ENCODE results near the gene SLCO2B1. TPM values are rescaled to one million over a fixed set of nuclear protein-coding genes. Genes with fewer than 3 reads are reported as not detected.

SLCO2B1 gene
- total and polyA plus RNA-seq, 4 experiments from 2014 or later = 2.4 to 2.8 TPM; not detected in 2

DNA sequence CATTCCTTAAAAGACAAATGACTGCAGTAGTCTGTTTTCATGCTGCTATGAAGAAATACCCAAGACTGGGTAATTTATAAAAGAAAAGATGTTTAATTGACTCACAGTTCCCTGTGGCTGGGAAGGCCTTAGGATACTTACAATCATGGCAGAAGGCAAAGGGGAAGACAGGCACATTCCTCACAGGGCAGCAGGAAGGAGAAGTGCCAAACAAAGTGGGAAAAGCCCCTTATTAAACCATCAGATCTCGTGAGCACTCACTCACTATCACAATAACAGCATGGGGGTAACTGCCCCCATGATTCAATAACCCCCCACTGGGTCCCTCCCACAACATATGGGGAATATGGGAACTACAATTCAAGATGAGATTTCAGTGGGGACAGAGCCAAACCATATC, 37.9 kb upstream of the SLCO2B1 start:
- Histone ChIP-seq H3K27ac (ENCODE audit: low read depth, low read length) (no peak overlapping the region), H3K9me3 (ENCODE audit: control insufficient read depth in 1 of 2, low read length in 2 of 2) (no peaks in the 10 kb centered on the region), H3K4me3 (ENCODE audit: low read length in 2 of 2) (no peak overlapping the region), H3K27me3 (ENCODE audit: insufficient read depth, low read length) (no peaks in the 10 kb centered on the region), H3K4me1 (ENCODE audit: insufficient read depth, low read length) (no peaks in the 10 kb centered on the region), H3K36me3 (ENCODE audit: insufficient read depth, low read length) (no peaks in the 10 kb centered on the region)
- intact Hi-C loops (cut with micrococcal nuclease) = no loop called here
- ChIA-PET CTCF (ENCODE audit: partially characterized antibody) (no interaction called here), POLR2A (ENCODE audit: partially characterized antibody) (no interaction called here)
- Mint-ChIP-seq H3K36me3 (peaks cover 2 to 10% of the 10 kb centered on the region in 2 donors), H3K4me3 (no peak overlapping the region), H3K27me3 (peaks cover 14 to 15% of the 10 kb centered on the region in 2 donors), H3K9me3 (peaks cover 0 to 55% (median 31%) of the 10 kb centered on the region in 8 donors), H3K4me1 (no peaks in the 10 kb centered on the region), H3K27ac (no peak overlapping the region)
- DNase-seq = no peak

DNA sequence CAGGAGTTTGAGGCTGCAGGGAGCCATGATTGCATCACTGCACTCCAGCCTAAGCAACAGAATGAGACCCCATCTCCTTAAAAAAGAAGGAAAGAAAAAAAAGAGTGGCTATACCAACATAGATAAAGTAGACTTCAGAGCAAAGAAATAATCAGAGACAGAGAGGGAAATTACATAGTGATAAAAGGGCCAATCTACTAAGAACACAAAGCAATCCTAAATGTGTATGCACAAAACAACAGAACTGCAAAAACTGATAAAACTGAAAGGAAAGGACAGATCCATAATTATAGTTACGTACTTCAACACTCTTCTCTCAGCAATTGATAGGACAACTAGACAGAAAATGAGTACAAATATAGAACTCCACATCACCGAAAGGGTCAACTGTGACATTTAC, 36.4 kb upstream of the SLCO2B1 start:
- ChIA-PET CTCF (ENCODE audit: partially characterized antibody) (no interaction called here), POLR2A (ENCODE audit: partially characterized antibody) (no interaction called here)
- intact Hi-C loops (cut with micrococcal nuclease) = no loop called here
- no peaks in the 10 kb centered on the region for H3K36me3 ChIP-seq (ENCODE audit: insufficient read depth, low read length)
- Mint-ChIP-seq H3K9me3 (peaks cover 0 to 60% (median 32%) of the 10 kb centered on the region in 8 donors), H3K27ac (no peak overlapping the region), H3K4me3 (no peak overlapping the region), H3K27me3 (peaks cover 17 to 24% of the 10 kb centered on the region in 2 donors), H3K4me1 (no peaks in the 10 kb centered on the region), H3K36me3 (peaks cover 2 to 10% of the 10 kb centered on the region in 2 donors)
- no peak for DNase-seq
- no peaks in the 10 kb centered on the region for H3K27me3 ChIP-seq (ENCODE audit: insufficient read depth, low read length)
- no peak overlapping the region for H3K27ac ChIP-seq (ENCODE audit: low read depth, low read length)
- H3K4me3 ChIP-seq (ENCODE audit: low read length in 2 of 2) = no peak overlapping the region
- no peaks in the 10 kb centered on the region for H3K4me1 ChIP-seq (ENCODE audit: insufficient read depth, low read length)
- peaks cover 0 to 4% of the 10 kb centered on the region in 2 donors for H3K9me3 ChIP-seq (ENCODE audit: control insufficient read depth in 1 of 2, low read length in 2 of 2)

DNA sequence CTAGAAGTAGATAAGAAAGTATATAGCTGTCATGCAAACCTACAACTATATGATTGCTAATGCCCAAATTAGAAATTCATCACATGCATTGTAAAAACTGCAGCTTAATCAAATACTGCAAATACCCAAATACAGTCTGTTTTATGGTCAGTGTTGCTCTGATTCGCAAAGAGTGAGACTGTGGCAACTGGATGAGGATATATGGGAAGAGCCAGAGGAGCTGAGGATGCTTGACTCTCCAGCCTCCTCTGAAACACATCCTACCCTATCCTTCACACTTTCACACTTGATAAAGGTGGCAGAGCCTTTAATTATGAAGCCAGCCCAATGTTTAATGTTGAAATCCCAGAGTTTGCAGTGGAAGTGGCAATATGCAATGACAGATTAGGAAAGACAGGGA, 32.3 kb upstream of the SLCO2B1 start:
- Histone ChIP-seq H3K4me1 (ENCODE audit: insufficient read depth, low read length) (no peaks in the 10 kb centered on the region), H3K9me3 (ENCODE audit: control insufficient read depth in 1 of 2, low read length in 2 of 2) (peaks cover 0 to 4% of the 10 kb centered on the region in 2 donors), H3K36me3 (ENCODE audit: insufficient read depth, low read length) (no peaks in the 10 kb centered on the region), H3K4me3 (ENCODE audit: low read length in 2 of 2) (no peak overlapping the region), H3K27me3 (ENCODE audit: insufficient read depth, low read length) (no peaks in the 10 kb centered on the region), H3K27ac (ENCODE audit: low read depth, low read length) (no peak overlapping the region)
- Mint-ChIP-seq H3K9me3 (peaks cover 0 to 28% (median 16%) of the 10 kb centered on the region in 8 donors), H3K36me3 (peaks cover 0 to 10% of the 10 kb centered on the region in 2 donors), H3K4me1 (no peaks in the 10 kb centered on the region), H3K4me3 (no peak overlapping the region), H3K27me3 (peaks cover 23 to 26% of the 10 kb centered on the region in 2 donors), H3K27ac (no peak overlapping the region)
- POLR2A ChIA-PET (ENCODE audit: partially characterized antibody) = no interaction called here
- CTCF ChIA-PET (ENCODE audit: partially characterized antibody) = interaction anchor here (0.6 to 1.2 kb wide), 2 partner anchors 12 to 21 kb away, joined by 3 to 6 read pairs; no protein-coding TSS in a partner anchor
- intact Hi-C loops (cut with micrococcal nuclease) = no loop called here
- no peak for DNase-seq

DNA sequence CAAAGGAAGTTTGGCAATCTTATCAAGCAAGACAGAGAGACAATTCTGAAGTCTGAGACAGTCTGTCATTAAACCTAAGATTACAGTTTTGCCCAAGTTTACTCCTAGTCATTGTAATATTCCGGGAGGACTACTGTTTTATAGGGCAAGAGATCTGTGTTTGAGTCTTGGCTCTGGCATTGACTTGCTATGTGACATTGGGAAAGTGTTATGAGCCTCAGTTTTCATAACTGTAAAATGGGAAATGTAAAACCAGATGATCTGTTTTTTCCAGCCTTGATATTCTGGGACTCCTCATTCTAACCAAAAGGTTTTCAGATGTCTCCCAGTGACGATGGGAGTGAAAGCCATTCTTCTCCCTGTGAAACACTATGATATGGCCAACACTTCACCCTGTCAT, 24.3 kb upstream of the SLCO2B1 start:
- Mint-ChIP-seq H3K4me3 (no peak overlapping the region), H3K27ac (no peak overlapping the region), H3K27me3 (peaks cover 19 to 27% of the 10 kb centered on the region in 2 donors), H3K4me1 (no peaks in the 10 kb centered on the region), H3K36me3 (no peaks in the 10 kb centered on the region), H3K9me3 (peaks cover 0 to 9% (median 0%) of the 10 kb centered on the region in 8 donors)
- Histone ChIP-seq H3K27me3 (ENCODE audit: insufficient read depth, low read length) (no peaks in the 10 kb centered on the region), H3K36me3 (ENCODE audit: insufficient read depth, low read length) (no peaks in the 10 kb centered on the region), H3K4me1 (ENCODE audit: insufficient read depth, low read length) (no peaks in the 10 kb centered on the region), H3K4me3 (ENCODE audit: low read length in 2 of 2) (no peak overlapping the region), H3K27ac (ENCODE audit: low read depth, low read length) (no peak overlapping the region), H3K9me3 (ENCODE audit: control insufficient read depth in 1 of 2, low read length in 2 of 2) (no peaks in the 10 kb centered on the region)
- intact Hi-C loops (cut with micrococcal nuclease) = no loop called here
- no peak for DNase-seq
- ChIA-PET CTCF (ENCODE audit: partially characterized antibody) (interaction anchor here (1.7 kb wide), 1 partner anchor 77 kb away, joined by 4 read pairs; no protein-coding TSS in a partner anchor), POLR2A (ENCODE audit: partially characterized antibody) (no interaction called here)

DNA sequence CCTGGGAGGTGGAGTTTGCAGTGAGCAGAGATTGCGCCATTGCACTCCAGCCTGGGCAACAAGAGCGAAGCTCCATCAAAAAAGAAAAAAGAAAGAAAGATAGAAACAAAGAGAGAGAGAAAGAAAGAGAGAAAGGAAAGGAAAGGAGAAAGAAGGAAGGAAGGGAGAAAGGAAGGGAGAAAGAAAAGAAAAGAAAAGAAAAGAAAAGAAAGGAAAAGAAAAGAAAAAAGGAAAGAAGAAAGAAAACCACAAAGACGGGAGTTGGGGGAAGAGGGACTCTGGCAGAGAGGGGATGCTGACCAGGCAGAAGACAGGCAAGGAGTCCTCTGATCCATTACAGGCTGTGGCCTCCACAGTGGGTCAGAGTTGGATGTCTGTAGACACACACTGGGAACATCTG, 18.8 kb upstream of the SLCO2B1 start:
- Histone ChIP-seq H3K36me3 (ENCODE audit: insufficient read depth, low read length) (no peaks in the 10 kb centered on the region), H3K9me3 (ENCODE audit: control insufficient read depth in 1 of 2, low read length in 2 of 2) (no peaks in the 10 kb centered on the region), H3K4me1 (ENCODE audit: insufficient read depth, low read length) (no peaks in the 10 kb centered on the region), H3K4me3 (ENCODE audit: low read length in 2 of 2) (no peak overlapping the region), H3K27ac (ENCODE audit: low read depth, low read length) (no peak overlapping the region), H3K27me3 (ENCODE audit: insufficient read depth, low read length) (no peaks in the 10 kb centered on the region)
- intact Hi-C loops (cut with micrococcal nuclease) = no loop called here
- Mint-ChIP-seq H3K36me3 (no peaks in the 10 kb centered on the region), H3K4me3 (no peak overlapping the region), H3K27ac (no peak overlapping the region), H3K4me1 (no peaks in the 10 kb centered on the region), H3K27me3 (peaks cover 14 to 30% of the 10 kb centered on the region in 2 donors), H3K9me3 (peaks cover 0 to 9% (median 0%) of the 10 kb centered on the region in 8 donors)
- CTCF ChIA-PET (ENCODE audit: partially characterized antibody) = interaction anchor here (1.0 to 3.5 kb wide), 3 partner anchors 8 to 73 kb away, joined by 4 to 21 read pairs (median 4); no protein-coding TSS in a partner anchor
- POLR2A ChIA-PET (ENCODE audit: partially characterized antibody) = no interaction called here
- DNase-seq = no peak

DNA sequence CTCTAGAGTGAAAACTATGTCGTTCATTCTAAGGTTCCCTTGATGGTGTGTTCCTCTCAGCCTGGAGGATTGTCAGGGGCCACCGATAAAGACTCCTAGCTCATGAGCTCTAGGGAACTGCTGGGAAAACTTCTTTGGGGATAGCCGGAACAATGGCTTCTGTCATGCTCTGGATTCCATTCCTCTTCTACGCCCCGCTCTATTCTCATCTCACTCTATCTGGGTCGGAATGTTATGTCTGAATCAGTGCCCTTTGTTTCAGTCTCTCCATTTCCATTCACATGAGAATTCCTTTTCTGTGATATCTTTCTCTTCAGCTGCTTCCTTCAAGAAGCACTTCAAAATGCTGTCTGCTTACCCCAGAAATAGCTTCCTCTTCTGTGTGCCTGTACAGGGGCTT, 16.9 kb upstream of the SLCO2B1 start:
- CTCF ChIA-PET (ENCODE audit: partially characterized antibody) = interaction anchor here (1.0 to 3.5 kb wide), 3 partner anchors 10 to 116 kb away, joined by 3 to 21 read pairs (median 4); no protein-coding TSS in a partner anchor
- DNase-seq = no peak
- H3K36me3 Mint-ChIP-seq = no peaks in the 10 kb centered on the region
- Histone ChIP-seq H3K4me1 (ENCODE audit: insufficient read depth, low read length) (no peaks in the 10 kb centered on the region), H3K27me3 (ENCODE audit: insufficient read depth, low read length) (no peaks in the 10 kb centered on the region), H3K27ac (ENCODE audit: low read depth, low read length) (no peak overlapping the region), H3K4me3 (ENCODE audit: low read length in 2 of 2) (no peak overlapping the region), H3K9me3 (ENCODE audit: control insufficient read depth in 1 of 2, low read length in 2 of 2) (no peaks in the 10 kb centered on the region), H3K36me3 (ENCODE audit: insufficient read depth, low read length) (no peaks in the 10 kb centered on the region)
- H3K27ac Mint-ChIP-seq = no peak overlapping the region
- intact Hi-C loops (cut with micrococcal nuclease) = no loop called here
- peaks cover 5 to 22% of the 10 kb centered on the region in 2 donors for H3K27me3 Mint-ChIP-seq
- H3K9me3 Mint-ChIP-seq = peaks cover 0 to 3% (median 0%) of the 10 kb centered on the region in 8 donors
- POLR2A ChIA-PET (ENCODE audit: partially characterized antibody) = no interaction called here
- no peaks in the 10 kb centered on the region for H3K4me1 Mint-ChIP-seq
- H3K4me3 Mint-ChIP-seq = no peak overlapping the region

DNA sequence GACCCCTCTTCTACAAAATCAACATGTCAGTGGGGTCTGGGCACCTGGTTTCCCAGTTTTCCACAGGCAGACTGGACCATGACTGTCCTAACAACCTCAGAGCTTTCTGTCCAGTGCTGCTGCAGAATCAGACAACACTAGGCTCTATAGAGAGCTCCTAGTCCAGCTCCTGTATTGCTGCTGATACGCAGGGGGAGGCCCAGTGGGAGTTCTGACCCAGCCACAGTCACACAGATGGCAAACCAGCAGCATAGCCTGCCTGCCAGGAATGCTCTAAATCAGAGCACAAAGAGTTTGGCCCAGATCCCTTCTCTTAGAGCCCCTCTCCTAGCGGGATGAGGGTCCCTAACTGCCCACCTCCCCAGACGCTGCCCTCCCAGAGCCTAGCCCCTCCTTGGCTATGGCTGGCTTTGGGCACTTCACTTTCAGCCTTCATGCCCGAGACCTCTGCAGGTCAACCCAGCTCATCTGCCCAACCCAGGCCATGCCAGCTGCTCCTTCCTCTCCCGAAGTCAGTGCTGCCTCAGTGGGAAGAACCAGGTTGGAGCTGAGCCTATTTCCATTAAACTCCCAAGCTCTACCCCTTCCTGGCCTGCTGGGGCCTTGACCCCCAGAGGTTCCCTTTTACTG, 15.8 kb upstream of the SLCO2B1 start:
- no peaks in the 10 kb centered on the region for H3K36me3 Mint-ChIP-seq

More for the DNA sequence above, 15.8 kb upstream of the SLCO2B1 start:
- Histone ChIP-seq H3K27ac (ENCODE audit: low read depth, low read length) (no peak overlapping the region), H3K9me3 (ENCODE audit: control insufficient read depth in 1 of 2, low read length in 2 of 2) (no peaks in the 10 kb centered on the region), H3K27me3 (ENCODE audit: insufficient read depth, low read length) (no peaks in the 10 kb centered on the region), H3K36me3 (ENCODE audit: insufficient read depth, low read length) (no peaks in the 10 kb centered on the region), H3K4me3 (ENCODE audit: low read length in 2 of 2) (no peak overlapping the region), H3K4me1 (ENCODE audit: insufficient read depth, low read length) (no peaks in the 10 kb centered on the region)
- Mint-ChIP-seq H3K9me3 (no peaks in the 10 kb centered on the region), H3K4me3 (no peak overlapping the region), H3K27ac (no peak overlapping the region), H3K4me1 (no peaks in the 10 kb centered on the region), H3K27me3 (peaks cover 2 to 16% of the 10 kb centered on the region in 2 donors)
- ChIA-PET POLR2A (ENCODE audit: partially characterized antibody) (no interaction called here), CTCF (ENCODE audit: partially characterized antibody) (interaction anchor here (1.0 to 3.5 kb wide), 3 partner anchors 9 to 115 kb away, joined by 3 to 21 read pairs (median 6); no protein-coding TSS in a partner anchor)
- intact Hi-C loops (cut with micrococcal nuclease) = no loop called here
- DNase-seq = no peak
